DOHH2 (cell line): ENCODE data around the gene CAMSAP2.
A peak's percentile ranks its signal among the peaks of the same experiment; 100 is the strongest.

Experiments used
- EZH2phosphoT487 ChIP-seq: fragments of 200-600 bp; sonication (generic); IDR thresholded peaks from 2 replicates; pipeline ENCODE4 v1.6.1; 2017; ENCODE audit warnings: borderline replicate concordance, mild to moderate bottlenecking, antibody characterized with exemption, low read length, moderate library complexity, mixed read lengths
- TF ChIP-seq, protein P1 (sequence below): fragments of 200-600 bp; sonication (generic); IDR thresholded peaks from one replicate; pipeline ENCODE4 v1.5.1; 2014; ENCODE audit warnings: antibody characterized with exemption, mild to moderate bottlenecking, low read depth, low read length; ENCODE audit not compliant: poor library complexity, severe bottlenecking

DNA sequence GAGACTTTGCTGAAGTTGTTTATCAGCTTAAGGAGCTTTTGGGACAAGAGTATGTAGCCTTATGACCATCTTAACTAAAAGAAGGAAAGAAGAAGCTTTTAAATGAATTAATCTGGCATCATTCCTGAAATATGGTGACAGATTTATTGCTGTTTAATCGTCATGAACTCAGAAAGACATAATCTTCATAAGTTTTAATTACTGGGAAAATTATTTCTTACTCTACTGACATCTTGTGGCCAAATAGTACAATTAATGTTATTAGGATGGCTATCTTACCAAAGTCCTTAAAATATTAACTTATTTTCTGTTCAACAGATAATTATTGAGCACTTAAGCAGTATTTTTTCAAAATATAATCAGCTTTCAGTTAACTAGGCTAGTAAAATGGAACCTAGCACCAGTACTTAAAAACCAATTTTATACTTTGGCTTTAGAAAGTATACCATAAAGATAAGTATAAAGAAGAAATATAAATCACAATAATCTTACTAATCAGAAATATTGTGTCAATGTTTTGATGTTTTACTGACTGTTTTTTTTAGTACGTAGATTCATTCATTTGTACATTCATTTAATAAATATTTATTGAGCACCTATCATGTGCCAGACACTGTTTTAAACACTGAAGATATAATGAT is 99.4 kb downstream of the CAMSAP2 start:
- TF ChIP-seq, protein P1, sequence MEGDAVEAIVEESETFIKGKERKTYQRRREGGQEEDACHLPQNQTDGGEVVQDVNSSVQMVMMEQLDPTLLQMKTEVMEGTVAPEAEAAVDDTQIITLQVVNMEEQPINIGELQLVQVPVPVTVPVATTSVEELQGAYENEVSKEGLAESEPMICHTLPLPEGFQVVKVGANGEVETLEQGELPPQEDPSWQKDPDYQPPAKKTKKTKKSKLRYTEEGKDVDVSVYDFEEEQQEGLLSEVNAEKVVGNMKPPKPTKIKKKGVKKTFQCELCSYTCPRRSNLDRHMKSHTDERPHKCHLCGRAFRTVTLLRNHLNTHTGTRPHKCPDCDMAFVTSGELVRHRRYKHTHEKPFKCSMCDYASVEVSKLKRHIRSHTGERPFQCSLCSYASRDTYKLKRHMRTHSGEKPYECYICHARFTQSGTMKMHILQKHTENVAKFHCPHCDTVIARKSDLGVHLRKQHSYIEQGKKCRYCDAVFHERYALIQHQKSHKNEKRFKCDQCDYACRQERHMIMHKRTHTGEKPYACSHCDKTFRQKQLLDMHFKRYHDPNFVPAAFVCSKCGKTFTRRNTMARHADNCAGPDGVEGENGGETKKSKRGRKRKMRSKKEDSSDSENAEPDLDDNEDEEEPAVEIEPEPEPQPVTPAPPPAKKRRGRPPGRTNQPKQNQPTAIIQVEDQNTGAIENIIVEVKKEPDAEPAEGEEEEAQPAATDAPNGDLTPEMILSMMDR = peak; percentile 43
- no peak for TF ChIP-seq EZH2phosphoT487
